Loucy (cell line): ENCODE measurements around the gene ADAM23.
"Not testable (repeated sequence)": the region's sequence is repeated elsewhere in the genome, so short reads cannot be mapped to it uniquely, and the experiment has no call there.

Experiments
- H2AFZ ChIP-seq: fragments of 200-600 bp; sonication (generic); 2 replicates; pipeline ENCODE4 v1.6.0; 2016; ENCODE audit warnings: antibody characterized with exemption, mild to moderate bottlenecking, low read length, moderate library complexity
- H3F3A ChIP-seq: fragments of 200-600 bp; 2 replicates; pipeline ENCODE4 v1.6.0; 2016; ENCODE audit warnings: antibody characterized with exemption, low read depth, mild to moderate bottlenecking
- H3K27me3 ChIP-seq: fragments of 200-600 bp; sonication (generic); 2 replicates; pipeline ENCODE4 v1.6.1; 2014; ENCODE audit warnings: low read length, mild to moderate bottlenecking; ENCODE audit not compliant: insufficient read depth, poor library complexity, severe bottlenecking
- H3K36me3 ChIP-seq: fragments of 200-600 bp; sonication (generic); 2 replicates; pipeline ENCODE4 v1.6.1; 2016; ENCODE audit warnings: low read length; ENCODE audit not compliant: insufficient read depth
- H3K4me1 ChIP-seq: fragments of 200-600 bp; sonication (generic); 2 replicates; pipeline ENCODE4 v1.5.1; 2014; ENCODE audit warnings: low read length, mild to moderate bottlenecking; ENCODE audit not compliant: insufficient read depth, poor library complexity, severe bottlenecking
- H3K4me2 ChIP-seq: fragments of 200-600 bp; sonication (generic); 2 replicates; pipeline ENCODE4 v1.6.0; 2014; ENCODE audit warnings: antibody characterized with exemption, low read length, low read depth, mild to moderate bottlenecking; ENCODE audit not compliant: poor library complexity, severe bottlenecking
- H3K4me3 ChIP-seq: fragments of 200-600 bp; sonication (generic); 2 replicates; pipeline ENCODE4 v1.5.1; 2014; ENCODE audit warnings: low read length, mild to moderate bottlenecking, mixed read lengths; ENCODE audit not compliant: poor library complexity, severe bottlenecking
- H3K79me2 ChIP-seq: fragments of 200-600 bp; sonication (generic); 2 replicates; pipeline ENCODE4 v1.6.1; 2014; ENCODE audit warnings: low read length; ENCODE audit not compliant: insufficient read depth
- H3K9ac ChIP-seq: fragments of 200-600 bp; sonication (generic); 2 replicates; pipeline ENCODE4 v1.6.0; 2014; ENCODE audit warnings: mild to moderate bottlenecking, low read depth, low read length, moderate library complexity; ENCODE audit not compliant: poor library complexity, severe bottlenecking
- H3K9me2 ChIP-seq: fragments of 200-600 bp; sonication (generic); replicated peaks from 2 replicates; pipeline ENCODE4 v1.6.1; 2016; ENCODE audit warnings: low read depth, low read length, mixed read lengths
- H3K9me3 ChIP-seq: fragments of 200-600 bp; sonication (generic); 2 replicates; pipeline ENCODE4 v1.6.1; 2014; ENCODE audit warnings: mild to moderate bottlenecking, antibody characterized with exemption, low read length, low read depth; ENCODE audit not compliant: insufficient read depth
- H4K20me1 ChIP-seq: fragments of 200-600 bp; sonication (generic); 2 replicates; pipeline ENCODE4 v1.6.0; 2014; ENCODE audit warnings: antibody characterized with exemption, low read length, mild to moderate bottlenecking; ENCODE audit not compliant: insufficient read depth, poor library complexity, severe bottlenecking
- CTCF ChIP-seq: fragments of 200-600 bp; sonication (generic); conservative IDR thresholded peaks from 2 replicates; pipeline ENCODE4 v1.5.1; 2014; ENCODE audit warnings: mild to moderate bottlenecking, antibody characterized with exemption, low read length
- EZH2phosphoT487 ChIP-seq: fragments of 200-600 bp; IDR thresholded peaks from 2 replicates; pipeline ENCODE4 v1.6.1; 2018; ENCODE audit warnings: antibody characterized with exemption, mild to moderate bottlenecking, moderate library complexity, borderline replicate concordance

The ADAM23 gene, protein sequence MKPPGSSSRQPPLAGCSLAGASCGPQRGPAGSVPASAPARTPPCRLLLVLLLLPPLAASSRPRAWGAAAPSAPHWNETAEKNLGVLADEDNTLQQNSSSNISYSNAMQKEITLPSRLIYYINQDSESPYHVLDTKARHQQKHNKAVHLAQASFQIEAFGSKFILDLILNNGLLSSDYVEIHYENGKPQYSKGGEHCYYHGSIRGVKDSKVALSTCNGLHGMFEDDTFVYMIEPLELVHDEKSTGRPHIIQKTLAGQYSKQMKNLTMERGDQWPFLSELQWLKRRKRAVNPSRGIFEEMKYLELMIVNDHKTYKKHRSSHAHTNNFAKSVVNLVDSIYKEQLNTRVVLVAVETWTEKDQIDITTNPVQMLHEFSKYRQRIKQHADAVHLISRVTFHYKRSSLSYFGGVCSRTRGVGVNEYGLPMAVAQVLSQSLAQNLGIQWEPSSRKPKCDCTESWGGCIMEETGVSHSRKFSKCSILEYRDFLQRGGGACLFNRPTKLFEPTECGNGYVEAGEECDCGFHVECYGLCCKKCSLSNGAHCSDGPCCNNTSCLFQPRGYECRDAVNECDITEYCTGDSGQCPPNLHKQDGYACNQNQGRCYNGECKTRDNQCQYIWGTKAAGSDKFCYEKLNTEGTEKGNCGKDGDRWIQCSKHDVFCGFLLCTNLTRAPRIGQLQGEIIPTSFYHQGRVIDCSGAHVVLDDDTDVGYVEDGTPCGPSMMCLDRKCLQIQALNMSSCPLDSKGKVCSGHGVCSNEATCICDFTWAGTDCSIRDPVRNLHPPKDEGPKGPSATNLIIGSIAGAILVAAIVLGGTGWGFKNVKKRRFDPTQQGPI

DNA sequence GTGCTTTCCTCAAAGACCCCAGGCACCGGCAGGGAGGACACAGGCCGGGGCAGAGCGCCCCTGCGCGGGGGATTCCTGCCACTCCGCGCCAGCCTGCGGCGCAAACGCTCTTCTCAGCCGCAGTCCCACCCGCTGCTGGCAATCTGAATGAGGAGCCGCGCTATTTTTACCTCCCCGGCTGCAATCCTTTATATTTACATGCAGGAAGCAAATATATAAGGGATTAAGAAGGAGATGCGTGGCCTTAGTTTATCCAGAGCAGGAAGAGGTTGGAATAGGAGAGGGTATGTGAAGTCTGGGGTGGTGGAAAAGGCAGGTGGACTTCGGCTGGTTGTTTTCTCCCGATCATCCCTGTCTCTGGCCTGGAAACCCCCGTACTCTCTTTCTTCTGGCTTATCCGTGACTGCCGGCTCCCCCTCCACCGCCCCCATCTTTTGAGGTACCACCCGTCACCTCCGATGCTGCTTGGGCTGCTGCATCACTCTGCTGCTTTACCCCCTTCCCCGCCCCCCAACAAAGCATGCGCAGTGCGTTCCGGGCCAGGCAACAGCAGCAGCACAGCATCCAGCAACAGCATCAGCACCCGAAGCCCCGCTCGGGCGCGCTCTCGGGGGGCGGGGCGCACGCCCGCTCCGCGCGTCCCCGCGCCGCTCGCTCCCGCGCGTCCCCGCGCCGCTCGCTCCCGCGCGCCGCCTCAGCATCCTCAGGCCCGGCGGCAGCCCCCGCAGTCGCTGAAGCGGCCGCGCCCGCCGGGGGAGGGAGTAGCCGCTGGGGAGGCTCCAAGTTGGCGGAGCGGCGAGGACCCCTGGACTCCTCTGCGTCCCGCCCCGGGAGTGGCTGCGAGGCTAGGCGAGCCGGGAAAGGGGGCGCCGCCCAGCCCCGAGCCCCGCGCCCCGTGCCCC, at the start of gene ADAM23:
ADAM23 (plus strand) TSS at position 700 of the 902 bp plus-strand sequence. CDS start 335 bp downstream, outside the sequence.
- Histone ChIP-seq H3K27me3 (no peaks in the 10 kb centered on the region), H3F3A (no peaks in the 10 kb centered on the region), H3K36me3 (no peaks in the 10 kb centered on the region), H4K20me1 (no peaks in the 10 kb centered on the region), H3K4me3 (no peak within 1 kb of the TSS), H3K9me3 (no peaks in the 10 kb centered on the region), H3K4me2 (no peak within 1 kb of the TSS), H2AFZ (no peak within 1 kb of the TSS), H3K4me1 (no peaks in the 10 kb centered on the region), H3K79me2 (no peaks in the 10 kb centered on the region), H3K9me2 (no peaks in the 10 kb centered on the region), H3K9ac (no peak within 1 kb of the TSS)
- TF ChIP-seq CTCF (no peak), EZH2phosphoT487 (no peak)

GRCh38 chr2:206396211-206396610, 47.1 kb upstream of the ADAM23 start:
- no peak overlapping the region for H3K4me2 ChIP-seq
- no peak overlapping the region for H2AFZ ChIP-seq
- H3K9me2 ChIP-seq: no peaks in the 10 kb centered on the region
- H3K79me2 ChIP-seq: no peaks in the 10 kb centered on the region
- no peaks in the 10 kb centered on the region for H3K27me3 ChIP-seq
- H3F3A ChIP-seq: no peaks in the 10 kb centered on the region
- TF ChIP-seq CTCF (no peak), EZH2phosphoT487 (no peak)
- H4K20me1 ChIP-seq: no peaks in the 10 kb centered on the region
- no peak overlapping the region for H3K4me3 ChIP-seq
- no peaks in the 10 kb centered on the region for H3K9me3 ChIP-seq
- H3K9ac ChIP-seq: no peak overlapping the region
- H3K4me1 ChIP-seq: no peaks in the 10 kb centered on the region
- no peaks in the 10 kb centered on the region for H3K36me3 ChIP-seq

DNA sequence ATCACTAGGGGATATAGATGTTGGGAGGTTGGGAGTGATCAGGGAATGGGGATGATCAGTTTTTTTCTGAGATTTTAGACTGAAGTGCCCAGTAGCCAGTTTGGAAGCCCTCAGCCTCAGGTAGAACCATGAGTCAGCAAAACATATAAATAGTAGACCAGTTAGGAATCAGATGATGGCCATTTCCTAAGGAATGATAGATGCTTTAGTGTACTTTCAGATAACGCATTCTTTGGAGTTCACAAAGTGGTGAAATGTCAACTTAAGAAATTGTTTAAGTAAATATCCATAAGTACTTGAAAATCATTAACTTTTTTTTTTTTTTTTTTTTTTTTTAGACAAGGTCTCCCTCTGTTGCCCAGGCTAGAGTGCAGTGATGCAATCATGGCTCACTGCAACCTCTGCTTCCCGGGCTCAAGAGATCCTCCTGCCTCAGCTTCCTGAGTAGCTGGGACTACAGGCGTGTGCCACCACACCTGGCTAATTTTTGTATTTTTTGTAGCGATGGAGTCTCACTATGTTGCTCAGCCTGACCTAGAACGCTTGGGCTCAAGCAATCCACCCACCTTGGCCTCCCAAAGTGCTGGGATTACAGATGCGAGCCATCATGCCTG, 40.3 kb upstream of the ADAM23 start:
- H3K4me1 ChIP-seq, H3K27me3 ChIP-seq, H3K4me3 ChIP-seq, H3K4me2 ChIP-seq, H3K9ac ChIP-seq, H3K79me2 ChIP-seq, H3K36me3 ChIP-seq, H3K9me3 ChIP-seq, H2AFZ ChIP-seq, H3K9me2 ChIP-seq, H3F3A ChIP-seq, H4K20me1 ChIP-seq: not testable (repeated sequence)
